GM19239 (cell line): Measurements from ENCODE around the gene GALP.
"Not testable (repeated sequence)": the region's sequence is repeated elsewhere in the genome, so short reads cannot be mapped to it uniquely, and the experiment has no call there.

ENCODE experiments used
- DNase-seq: peaks from one replicate; pipeline ENCODE4 v3.0.0; 2011; ENCODE audit warnings: low spot score; ENCODE audit not compliant: insufficient read length
- FAIRE-seq: peaks from 2 replicates; lab custom pipeline; 2011; peaks lifted over from hg19 to GRCh38; lab: Jason Lieb, UNC

The GALP gene

DNA sequence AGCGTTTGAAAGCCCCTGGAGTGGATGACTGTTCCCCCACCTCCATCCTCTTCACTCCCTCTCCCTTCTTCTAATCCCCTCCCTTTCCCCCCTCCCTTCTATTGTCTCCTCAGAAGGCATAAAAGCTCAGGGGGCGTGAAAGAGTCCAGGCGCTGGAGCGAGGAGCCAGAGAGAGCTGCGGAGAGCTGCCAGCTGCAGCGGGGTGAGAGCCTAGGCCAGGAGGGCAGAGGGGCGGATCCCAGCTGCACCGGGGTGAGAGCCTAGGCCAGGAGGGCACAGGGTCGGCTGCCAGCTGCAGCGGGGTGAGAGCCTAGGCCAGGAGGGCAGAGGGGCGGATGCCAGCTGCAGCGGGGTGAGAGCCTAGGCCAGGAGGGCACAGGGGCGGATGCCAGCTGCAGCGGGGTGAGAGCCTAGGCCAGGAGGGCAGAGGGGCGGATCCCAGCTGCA, at the start of gene GALP:
Gene GALP (plus strand): TSS at position 148 of the 447 bp plus-strand sequence. CDS start 1,101 bp downstream, outside the sequence.
- FAIRE-seq, DNase-seq: not testable (repeated sequence)

DNA sequence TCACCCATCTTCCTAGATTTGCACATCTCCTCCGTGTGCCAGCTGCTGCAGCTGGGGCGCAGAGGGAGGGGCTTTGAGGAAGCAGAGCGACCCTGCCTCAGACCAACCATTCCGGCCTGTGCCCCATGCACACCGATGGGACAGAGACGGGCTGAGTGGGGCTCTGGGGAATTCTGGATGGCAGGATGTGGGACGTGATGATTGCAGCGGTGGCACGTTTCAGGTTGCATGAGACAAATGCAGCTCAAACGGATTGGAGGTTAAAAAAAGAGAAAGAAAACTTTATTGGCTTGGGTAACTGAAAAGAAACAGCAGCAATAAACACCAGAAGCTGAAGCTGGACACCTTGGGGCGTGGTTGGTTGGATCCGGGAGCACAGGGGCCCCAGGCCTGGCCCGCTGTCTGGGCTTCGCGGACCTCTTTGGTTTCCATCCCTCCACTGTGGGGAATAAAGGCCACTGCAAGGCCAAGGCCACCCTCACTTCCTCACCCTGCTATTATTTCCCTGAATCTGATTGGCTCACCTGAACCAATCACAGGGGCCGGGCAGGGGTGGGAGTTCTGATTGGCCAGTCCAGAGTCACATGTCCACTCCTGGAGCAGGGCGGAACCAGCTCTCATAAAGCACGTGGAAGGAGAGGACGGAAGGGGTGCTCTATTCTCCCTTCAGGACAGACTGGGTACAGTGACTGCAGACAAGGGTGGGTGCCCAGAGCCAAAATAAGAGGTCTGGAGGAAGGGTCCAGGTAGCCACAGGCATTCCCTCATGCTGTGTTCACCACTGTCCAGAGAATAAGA, 48.6 kb upstream of the GALP start:
- FAIRE-seq (no peak), DNase-seq (no peak)

DNA sequence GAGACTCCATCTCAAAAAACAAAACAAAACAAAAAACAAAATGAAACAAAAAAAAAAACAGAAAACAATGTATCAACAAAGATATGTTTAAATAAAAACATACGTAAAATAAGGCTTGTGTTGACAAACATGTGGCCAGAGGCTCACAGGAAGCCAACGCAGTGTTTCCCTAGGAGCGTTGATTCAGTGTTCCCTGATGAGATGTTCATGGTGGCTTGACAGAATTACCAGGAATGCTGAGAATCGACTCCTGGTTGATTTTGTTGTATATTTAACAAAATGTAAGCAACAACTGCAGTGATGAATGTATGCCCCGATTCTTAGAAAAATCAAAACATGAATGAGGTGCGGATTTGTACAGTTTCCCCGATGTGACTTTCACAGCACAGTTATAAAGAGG, 45.8 kb upstream of the GALP start:
- FAIRE-seq: no peak
- no peak for DNase-seq

- FAIRE-seq (no peak), DNase-seq (no peak)
Measured at GRCh38 chr19:56131651-56132050, 44.2 kb upstream of the GALP start.

DNA sequence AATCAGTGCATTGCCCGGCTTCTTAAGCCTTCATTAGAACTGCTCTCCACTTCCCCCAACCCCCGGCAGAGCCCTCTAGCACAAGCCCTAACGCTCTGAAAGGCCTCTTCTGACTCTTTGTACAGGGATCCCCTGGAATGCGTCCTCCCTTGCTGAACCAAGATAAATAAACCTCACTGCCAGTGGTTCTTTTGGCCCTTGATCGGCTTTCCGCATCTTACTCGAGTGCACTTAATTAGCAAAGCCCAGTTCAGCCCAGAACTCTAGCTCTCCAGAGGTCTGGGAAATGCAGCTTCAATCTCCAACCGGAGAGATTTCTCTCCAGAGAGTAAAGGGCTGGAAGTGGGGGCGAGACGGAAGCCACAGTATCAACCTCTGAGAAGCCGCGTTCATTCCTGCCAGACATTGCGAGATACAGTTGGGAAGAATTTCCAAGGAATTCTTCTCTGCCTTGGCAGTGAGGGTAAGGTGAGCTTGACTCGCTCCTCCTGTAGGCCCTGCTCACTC, 43.4 kb upstream of the GALP start:
- FAIRE-seq: no peak
- no peak for DNase-seq

DNA sequence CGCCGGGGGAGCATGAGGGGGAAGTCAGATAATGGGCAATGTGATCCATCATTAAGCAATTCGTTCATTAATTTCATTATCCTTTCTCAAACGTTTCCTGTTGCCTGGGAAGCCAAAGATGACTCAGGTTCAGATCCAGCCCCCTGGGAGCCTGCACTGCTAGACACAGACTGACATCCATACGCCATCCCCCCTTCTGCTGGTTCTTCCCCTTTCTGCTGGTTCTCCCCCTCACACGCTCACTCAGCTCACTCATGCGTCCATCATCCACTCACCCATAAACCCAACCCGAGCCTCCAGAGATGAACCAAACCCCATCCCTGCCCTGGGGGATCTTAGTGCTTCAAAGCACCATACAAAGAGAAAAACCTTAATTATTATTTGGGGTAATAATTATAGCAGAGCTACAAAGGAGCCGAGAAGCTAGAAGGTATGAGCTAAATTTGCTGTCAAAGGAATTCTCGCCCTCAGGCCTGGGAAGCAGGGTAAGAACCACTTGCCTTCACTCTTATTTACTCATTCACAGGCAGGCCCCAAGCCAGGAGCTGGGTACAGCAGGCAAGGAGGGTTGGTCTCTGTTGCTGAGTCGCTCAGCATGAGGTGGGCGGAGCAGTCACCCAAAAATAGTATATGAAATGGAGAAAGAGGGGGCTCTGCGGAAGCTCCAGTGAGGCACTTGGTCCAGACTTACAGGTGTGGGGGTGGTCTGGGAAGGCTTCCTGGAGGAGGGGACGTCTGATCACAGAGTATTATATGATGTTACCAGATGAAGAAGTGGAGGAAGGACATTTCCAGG, 41.8 kb upstream of the GALP start:
- DNase-seq (no peak), FAIRE-seq (no peak)

- no peak for FAIRE-seq
- DNase-seq: no peak
Measured at GRCh38 chr19:56134654-56134921, 41.2 kb upstream of the GALP start.

GRCh38 chr19:56136362-56136761, 39.4 kb upstream of the GALP start:
- FAIRE-seq (no peak), DNase-seq (no peak)

- FAIRE-seq (no peak), DNase-seq (no peak)
Measured at GRCh38 chr19:56137405-56137804, 38.4 kb upstream of the GALP start.

DNA sequence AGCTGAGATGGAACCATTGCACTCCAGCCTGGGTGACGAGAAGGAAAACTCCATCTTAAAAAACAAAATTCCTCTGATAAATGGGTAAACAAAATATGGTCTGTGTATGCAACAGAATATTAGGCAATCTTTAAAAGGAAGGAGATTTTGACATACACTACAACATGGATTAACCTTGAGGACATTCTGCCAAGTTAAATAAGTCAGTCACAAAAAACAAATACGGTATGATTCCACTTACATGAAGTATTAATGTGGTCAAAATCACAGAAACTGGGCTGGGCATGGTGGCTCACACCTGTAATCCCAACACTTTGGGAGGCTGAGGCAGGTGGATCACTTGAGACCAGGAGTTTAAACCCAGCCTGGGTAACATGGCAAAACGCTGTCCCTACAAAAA, 37.7 kb upstream of the GALP start:
- DNase-seq (no peak), FAIRE-seq (no peak)

GRCh38 chr19:56139847-56140582, 35.8 kb upstream of the GALP start:
- FAIRE-seq: no peak
- no peak for DNase-seq

DNA sequence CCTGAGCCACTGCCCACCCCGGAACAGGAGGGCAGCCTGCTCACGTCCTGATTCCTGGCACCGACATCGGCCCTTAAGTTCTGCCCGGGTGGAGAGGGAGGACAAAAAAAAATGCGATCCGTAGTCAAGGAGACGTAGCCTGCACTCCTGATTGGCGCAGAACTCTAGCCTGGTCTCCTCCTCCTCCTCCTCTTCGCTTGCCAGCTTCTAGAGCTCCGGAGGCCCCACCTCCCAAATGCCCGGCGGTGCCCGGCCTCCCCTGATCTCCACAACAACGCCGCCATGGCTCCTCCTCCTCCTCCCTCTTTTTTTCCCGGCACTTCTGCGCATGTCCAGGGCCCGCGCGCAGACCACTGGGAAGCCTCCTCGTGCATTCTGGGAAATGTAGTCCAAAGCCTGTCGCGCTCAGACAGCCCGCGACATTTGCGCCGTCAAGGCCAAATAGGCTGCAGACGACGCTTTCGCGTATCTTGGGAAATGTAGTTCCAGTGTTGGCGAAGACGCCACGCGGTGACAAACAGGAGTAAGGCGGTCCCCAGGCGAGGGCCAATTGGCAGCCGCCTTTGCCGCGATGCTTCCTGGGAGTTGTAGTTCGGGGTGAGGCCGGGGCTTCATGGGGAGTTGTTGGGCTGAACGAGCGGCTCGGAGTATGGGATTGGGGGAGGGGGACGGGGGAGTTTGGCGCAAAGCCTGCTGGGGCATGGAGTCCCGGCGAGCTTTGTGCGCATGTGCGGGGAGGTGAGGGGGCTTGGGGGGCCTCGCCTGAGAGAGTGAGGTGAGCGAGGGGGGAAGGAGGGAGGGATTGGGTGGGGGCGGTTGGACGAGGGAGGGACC, 35.0 kb upstream of the GALP start, which contains the start of gene ZNF444:
Gene ZNF444 (plus strand): TSS at position 705 of the 834 bp plus-strand sequence. CDS start 5,625 bp downstream, outside the sequence.
- peak; percentile 98 for FAIRE-seq

DNA sequence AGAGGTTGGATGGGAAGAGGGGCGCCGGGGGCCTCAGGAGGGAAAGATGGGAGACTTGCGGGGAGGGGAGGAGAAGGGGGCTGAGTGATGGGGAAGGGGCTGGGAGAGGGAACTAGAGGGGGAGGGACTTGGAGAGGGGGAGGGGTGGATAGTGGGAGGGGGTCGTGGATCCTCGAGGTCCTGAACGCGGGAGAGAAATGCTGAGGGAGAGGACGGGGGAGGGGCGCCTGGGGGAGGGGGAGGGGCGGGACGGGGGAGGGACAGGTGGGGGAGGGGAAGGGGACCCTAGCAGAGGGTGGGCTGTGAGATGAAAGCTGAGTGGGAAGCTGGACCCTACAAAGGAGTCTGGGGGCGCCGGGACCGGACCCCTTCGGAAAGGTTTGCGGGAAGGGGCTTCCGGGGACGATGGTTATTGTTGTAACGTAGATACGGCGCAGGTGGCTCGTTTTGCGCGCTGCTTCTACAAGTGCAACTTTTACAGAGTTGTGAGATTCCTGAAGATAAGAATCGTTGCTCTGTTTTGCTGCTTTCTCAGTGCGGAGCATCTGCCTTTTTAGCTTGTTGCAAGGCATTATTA, 34.3 kb upstream of the GALP start:
- FAIRE-seq (no peak), DNase-seq (peak; percentile 57)

More for the DNA sequence above, 35.0 kb upstream of the GALP start, which contains the start of gene ZNF444:
- DNase-seq: peak; percentile 99

- no peak for DNase-seq
- FAIRE-seq: no peak
Measured at GRCh38 chr19:56142087-56142787, 33.6 kb upstream of the GALP start.

- DNase-seq: no peak
- FAIRE-seq: no peak
Measured at GRCh38 chr19:56142897-56143434, 32.8 kb upstream of the GALP start.

- DNase-seq (no peak), FAIRE-seq (no peak)
Measured at GRCh38 chr19:56144376-56144775, 31.4 kb upstream of the GALP start.

- no peak for DNase-seq
- no peak for FAIRE-seq
Measured at GRCh38 chr19:56144831-56145230, 31.0 kb upstream of the GALP start.

DNA sequence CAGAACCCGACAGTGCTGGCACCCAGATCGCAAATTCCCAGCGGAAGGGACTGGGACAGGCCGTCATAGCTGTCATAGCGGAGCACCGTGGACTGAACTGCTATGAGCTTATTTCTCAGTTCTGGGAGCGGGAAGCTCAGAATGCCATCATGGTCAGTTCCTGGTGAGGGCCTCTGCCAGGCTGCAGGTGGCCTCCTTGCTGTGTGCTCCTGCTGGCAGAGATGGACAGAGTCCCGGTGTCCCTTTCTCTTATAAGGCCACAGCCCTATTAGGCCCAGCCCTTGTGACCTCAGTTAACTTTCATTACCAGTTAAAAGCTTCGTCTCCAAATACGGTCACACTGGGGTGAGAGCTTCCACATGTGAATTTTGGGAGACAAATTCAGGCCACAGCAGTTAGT, 30.1 kb upstream of the GALP start:
- DNase-seq: no peak
- FAIRE-seq: no peak
